AG20443 (cell line): ENCODE data around the gene GLDC.

Source experiments
- DNase-seq: peaks from one replicate; pipeline ENCODE4 v3.0.0; 2012; ENCODE audit warnings: low spot score, mixed read lengths

Gene GLDC

DNA sequence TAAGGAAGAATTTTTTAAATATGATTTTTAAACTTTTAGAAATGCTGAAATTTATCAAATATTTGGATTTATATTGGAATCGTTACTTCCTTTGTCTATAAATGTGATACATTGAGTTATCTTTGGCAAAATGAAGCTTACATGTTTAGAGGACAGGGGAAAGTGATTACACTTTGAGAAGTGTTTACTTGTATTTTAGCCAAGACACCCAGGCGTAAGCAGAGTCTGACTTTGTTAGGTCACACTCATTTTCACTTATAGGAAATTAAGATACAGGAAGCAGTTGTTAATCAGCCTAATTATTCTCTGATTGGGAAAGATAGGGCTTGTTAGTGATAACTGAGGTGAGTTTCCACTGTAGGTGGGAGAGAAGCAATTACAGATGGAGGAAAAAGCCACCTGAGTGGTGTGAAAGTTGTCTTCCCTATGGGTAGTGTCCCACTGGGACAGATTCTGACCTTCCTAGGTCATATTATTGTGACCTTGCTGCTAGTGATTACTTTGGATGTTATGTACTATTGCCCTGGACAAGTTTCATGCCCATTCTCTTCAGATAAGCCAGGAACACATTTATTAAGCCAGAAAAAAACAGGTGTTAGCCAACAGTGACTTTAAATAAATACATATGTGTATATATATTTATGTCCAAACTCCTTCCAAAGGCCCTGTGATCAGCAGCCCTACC, 143.9 kb downstream of the GLDC start:
- no peak for DNase-seq

GRCh38 chr9:6498982-6499381, 146.5 kb downstream of the GLDC start:
- peak; percentile 39 for DNase-seq

GRCh38 chr9:6495466-6495865, 150.1 kb downstream of the GLDC start:
- DNase-seq: no peak

DNA sequence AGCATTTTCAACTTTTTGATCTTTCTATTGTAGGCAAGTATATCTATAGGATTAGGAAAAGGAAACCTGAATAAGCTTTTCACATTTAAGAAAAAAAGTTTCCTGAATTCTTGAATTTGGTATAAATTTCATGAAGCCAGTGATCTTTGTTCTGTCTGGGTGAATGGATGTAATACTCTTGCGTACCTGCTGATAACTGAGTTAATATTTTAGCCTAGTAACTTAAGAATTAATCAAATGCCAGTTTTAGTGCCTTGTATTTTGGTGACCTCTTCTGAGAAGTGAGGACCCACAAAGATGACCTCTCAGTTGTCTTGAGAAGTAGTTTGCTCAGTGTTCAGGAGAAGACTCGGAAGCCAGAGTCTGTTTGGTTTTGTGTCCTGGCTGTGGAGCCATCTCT, 154.7 kb downstream of the GLDC start:
- no peak for DNase-seq

- no peak for DNase-seq
Observed at GRCh38 chr9:6489099-6489498, 156.4 kb downstream of the GLDC start.

- no peak for DNase-seq
Observed at GRCh38 chr9:6488395-6488794, 157.1 kb downstream of the GLDC start.

DNA sequence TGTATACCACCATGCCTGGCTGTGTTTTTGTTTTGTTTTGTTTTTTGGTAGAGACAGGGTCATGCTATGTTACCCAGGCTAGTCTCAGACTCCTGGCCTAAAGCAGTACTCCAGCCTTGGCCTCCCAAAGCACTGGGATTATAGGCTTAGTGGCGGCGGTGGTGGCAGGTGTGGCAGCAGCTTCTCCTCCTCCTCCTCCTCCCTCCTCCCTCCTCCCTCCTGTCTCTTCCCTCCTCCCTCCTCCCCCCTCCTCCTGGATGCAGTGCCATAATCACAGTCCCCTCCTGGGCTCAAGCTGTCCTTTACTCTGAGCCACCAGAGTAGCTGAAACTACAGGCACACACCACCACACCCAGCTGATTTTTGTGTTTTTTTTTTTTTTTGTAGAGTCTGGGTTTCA, 161.3 kb downstream of the GLDC start:
- no peak for DNase-seq
